ENCODE data around the gene MED13L. TPM values are rescaled to one million over a fixed set of nuclear protein-coding genes. Genes with fewer than 3 reads are reported as not detected.

MED13L gene
- total RNA-seq, 1 experiment from 2014 or later = 94.1 TPM

DNA sequence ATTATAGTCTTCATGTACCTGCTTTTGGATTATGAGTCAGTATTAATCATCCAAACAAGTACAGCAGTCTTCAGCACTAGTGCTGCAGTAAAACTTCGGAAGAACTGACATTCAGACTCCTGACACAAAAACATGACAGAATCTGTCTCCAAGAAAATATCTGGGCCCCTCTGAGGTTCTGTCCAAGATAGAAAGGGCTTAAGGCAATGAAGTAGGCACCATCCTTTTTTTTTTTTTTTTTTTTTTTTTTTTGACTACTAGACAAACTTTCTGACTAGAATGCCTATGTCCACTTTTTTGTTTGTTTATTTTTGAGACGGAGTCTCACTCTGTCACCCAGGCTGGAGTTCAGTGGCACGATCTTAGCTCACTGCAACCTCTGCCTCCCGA, 112.5 kb downstream of the MED13L start:
- CTCF ChIA-PET = no interaction called here
- POLR2A ChIA-PET (ENCODE audit: low non-redundant PET) = no interaction called here
- Histone ChIP-seq H3K4me3 (ENCODE audit: low read depth, low read length, poor library complexity, severe bottlenecking) (no peak overlapping the region), H3K4me1 (ENCODE audit: insufficient read depth, low read length, poor library complexity, severe bottlenecking) (peaks cover 36% of the 10 kb centered on the region), H3K27ac (ENCODE audit: low read depth, low read length, poor library complexity, severe bottlenecking) (no peak overlapping the region), H3K27me3 (replicated peaks; ENCODE audit: insufficient read depth, low read depth, low read length, poor library complexity) (no peaks in the 10 kb centered on the region), H3K9me3 (ENCODE audit: low read depth, low read length, poor library complexity, severe bottlenecking) (no peaks in the 10 kb centered on the region), H3K36me3 (ENCODE audit: insufficient read depth, low read length, poor library complexity, severe bottlenecking) (no peaks in the 10 kb centered on the region)
- intact Hi-C loops (cut with micrococcal nuclease; ENCODE audit: unreplicated experiment) = no loop called here
- DNase-seq (ENCODE audit: low spot score) = no peak
- no TSS peak for BruUV-seq (replicated peaks)
- TF ChIP-seq, protein P1, sequence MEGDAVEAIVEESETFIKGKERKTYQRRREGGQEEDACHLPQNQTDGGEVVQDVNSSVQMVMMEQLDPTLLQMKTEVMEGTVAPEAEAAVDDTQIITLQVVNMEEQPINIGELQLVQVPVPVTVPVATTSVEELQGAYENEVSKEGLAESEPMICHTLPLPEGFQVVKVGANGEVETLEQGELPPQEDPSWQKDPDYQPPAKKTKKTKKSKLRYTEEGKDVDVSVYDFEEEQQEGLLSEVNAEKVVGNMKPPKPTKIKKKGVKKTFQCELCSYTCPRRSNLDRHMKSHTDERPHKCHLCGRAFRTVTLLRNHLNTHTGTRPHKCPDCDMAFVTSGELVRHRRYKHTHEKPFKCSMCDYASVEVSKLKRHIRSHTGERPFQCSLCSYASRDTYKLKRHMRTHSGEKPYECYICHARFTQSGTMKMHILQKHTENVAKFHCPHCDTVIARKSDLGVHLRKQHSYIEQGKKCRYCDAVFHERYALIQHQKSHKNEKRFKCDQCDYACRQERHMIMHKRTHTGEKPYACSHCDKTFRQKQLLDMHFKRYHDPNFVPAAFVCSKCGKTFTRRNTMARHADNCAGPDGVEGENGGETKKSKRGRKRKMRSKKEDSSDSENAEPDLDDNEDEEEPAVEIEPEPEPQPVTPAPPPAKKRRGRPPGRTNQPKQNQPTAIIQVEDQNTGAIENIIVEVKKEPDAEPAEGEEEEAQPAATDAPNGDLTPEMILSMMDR (conservative IDR thresholded peaks at IDR 0.05; ENCODE audit: low read depth, low read length) = no peak
- no peak for TF ChIP-seq EZH2 (IDR thresholded peaks at IDR 0.05; ENCODE audit: borderline replicate concordance, low read depth, low read length, poor library complexity, severe bottlenecking)

DNA sequence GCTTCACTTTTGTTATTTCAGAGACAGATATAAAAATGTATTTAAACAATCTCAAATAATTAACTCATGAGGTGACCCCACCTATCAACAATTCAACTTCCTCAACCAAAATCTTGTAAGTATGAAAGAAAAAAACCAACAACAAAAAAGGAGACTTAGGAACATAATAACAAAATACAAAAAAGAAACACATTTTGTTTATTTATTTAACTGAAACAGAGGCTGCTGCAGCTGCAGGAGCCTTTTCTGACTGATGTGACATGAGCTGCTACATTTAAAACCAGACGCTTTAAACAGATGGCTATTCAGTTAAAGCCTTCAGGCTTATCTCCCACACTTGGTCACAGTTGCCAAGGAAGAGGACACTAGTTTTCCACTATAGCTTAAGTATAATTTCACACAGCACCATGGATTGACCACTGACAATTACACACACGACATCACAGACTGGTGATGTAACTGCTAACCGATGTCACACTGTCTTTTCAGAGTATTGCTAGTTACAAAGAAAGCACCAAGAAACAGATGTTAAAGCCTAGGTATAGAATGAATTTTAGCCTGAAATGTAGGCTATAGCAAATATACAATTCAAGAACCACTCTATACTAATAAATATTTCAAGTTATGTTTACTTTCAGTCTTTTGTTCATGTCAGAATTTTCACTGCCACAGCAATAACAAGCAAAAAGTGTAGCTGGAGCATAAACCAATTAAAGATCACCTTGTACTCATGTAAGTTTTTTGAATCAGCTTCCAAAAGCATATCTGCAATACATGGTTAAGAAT, 113.0 kb downstream of the MED13L start:
- Histone ChIP-seq H3K36me3 (ENCODE audit: insufficient read depth, low read length, poor library complexity, severe bottlenecking) (no peaks in the 10 kb centered on the region), H3K9me3 (ENCODE audit: low read depth, low read length, poor library complexity, severe bottlenecking) (no peaks in the 10 kb centered on the region), H3K4me1 (ENCODE audit: insufficient read depth, low read length, poor library complexity, severe bottlenecking) (peaks cover 42% of the 10 kb centered on the region), H3K4me3 (ENCODE audit: low read depth, low read length, poor library complexity, severe bottlenecking) (no peak overlapping the region), H3K27me3 (replicated peaks; ENCODE audit: insufficient read depth, low read depth, low read length, poor library complexity) (no peaks in the 10 kb centered on the region), H3K27ac (ENCODE audit: low read depth, low read length, poor library complexity, severe bottlenecking) (no peak overlapping the region)
- TF ChIP-seq EZH2 (IDR thresholded peaks at IDR 0.05; ENCODE audit: borderline replicate concordance, low read depth, low read length, poor library complexity, severe bottlenecking) = no peak
- TF ChIP-seq, protein P1 (conservative IDR thresholded peaks at IDR 0.05; ENCODE audit: low read depth, low read length) = no peak
- CTCF ChIA-PET = no interaction called here
- no TSS peak for BruUV-seq (replicated peaks)
- intact Hi-C loops (cut with micrococcal nuclease; ENCODE audit: unreplicated experiment) = no loop called here
- POLR2A ChIA-PET (ENCODE audit: low non-redundant PET) = no interaction called here
- no peak for DNase-seq (ENCODE audit: low spot score)

DNA sequence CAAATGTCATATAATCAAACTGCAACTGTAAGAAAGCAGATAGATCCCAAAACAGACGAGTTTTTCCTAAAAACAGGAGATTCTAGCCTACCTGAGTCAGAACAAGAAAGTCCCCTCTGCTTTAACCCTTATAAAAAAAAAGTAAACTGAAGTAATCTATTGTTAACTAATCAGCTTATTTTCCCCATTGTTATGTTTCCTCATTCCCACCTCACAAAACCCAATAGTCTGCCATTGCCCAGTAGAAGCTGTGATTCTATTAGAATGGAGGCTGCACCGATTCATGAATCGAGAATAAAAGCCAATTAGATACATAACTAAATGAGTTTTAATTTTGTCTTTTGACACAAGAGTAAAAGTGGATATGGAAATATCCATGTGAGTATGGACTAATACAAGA, 115.4 kb downstream of the MED13L start:
- ChIA-PET CTCF (no interaction called here), POLR2A (ENCODE audit: low non-redundant PET) (no interaction called here)
- TF ChIP-seq EZH2 (IDR thresholded peaks at IDR 0.05; ENCODE audit: borderline replicate concordance, low read depth, low read length, poor library complexity, severe bottlenecking) = no peak
- TF ChIP-seq, protein P1 (conservative IDR thresholded peaks at IDR 0.05; ENCODE audit: low read depth, low read length) = no peak
- no peaks in the 10 kb centered on the region for H3K36me3 ChIP-seq (ENCODE audit: insufficient read depth, low read length, poor library complexity, severe bottlenecking)
- intact Hi-C loops (cut with micrococcal nuclease; ENCODE audit: unreplicated experiment) = no loop called here
- H3K4me3 ChIP-seq (ENCODE audit: low read depth, low read length, poor library complexity, severe bottlenecking) = no peak overlapping the region
- no TSS peak for BruUV-seq (replicated peaks)
- H3K27ac ChIP-seq (ENCODE audit: low read depth, low read length, poor library complexity, severe bottlenecking) = no peak overlapping the region
- DNase-seq (ENCODE audit: low spot score) = no peak
- H3K27me3 ChIP-seq (replicated peaks; ENCODE audit: insufficient read depth, low read depth, low read length, poor library complexity) = no peaks in the 10 kb centered on the region
- peaks cover 59% of the 10 kb centered on the region for H3K4me1 ChIP-seq (ENCODE audit: insufficient read depth, low read length, poor library complexity, severe bottlenecking)
- no peaks in the 10 kb centered on the region for H3K9me3 ChIP-seq (ENCODE audit: low read depth, low read length, poor library complexity, severe bottlenecking)

Measured in A673 (cell line).